NCI-H2029 (cell line): ENCODE data around the gene JAGN1.
"Not testable (repeated sequence)": the region's sequence is repeated elsewhere in the genome, so short reads cannot be mapped to it uniquely, and the experiment has no call there.

Experiments used
- DNase-seq: peaks from one replicate; lab custom pipeline; 2025; lab: John Stamatoyannopoulos, UW

JAGN1 gene

GRCh38 chr3:9918261-9919038 is 28.0 kb downstream of the JAGN1 start:
- DNase-seq, result no peak

DNA sequence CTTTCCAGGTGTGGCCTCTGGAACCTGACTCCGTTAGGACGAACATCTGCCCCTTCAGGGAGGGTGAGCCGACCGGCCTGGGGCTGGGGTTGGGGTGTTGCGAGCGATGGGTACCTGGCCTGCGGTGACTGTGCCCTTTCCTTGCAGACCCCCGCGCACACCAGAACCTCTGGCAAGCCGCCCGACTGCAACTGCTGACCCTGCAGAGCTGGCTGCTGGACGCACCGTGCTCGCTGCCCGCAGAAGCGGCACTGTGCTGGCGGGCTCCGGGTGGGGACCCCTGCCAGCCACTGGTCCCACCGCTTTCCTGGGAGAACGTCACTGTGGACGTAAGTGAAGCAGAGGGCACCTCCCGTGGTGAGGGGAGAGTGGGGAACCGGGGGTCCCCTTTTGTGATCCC is 37.7 kb downstream of the JAGN1 start:
- no peak for DNase-seq

- no peak for DNase-seq
Observed at GRCh38 chr3:9930804-9931418, 40.5 kb downstream of the JAGN1 start.

- DNase-seq, result no peak
Observed at GRCh38 chr3:9932535-9932842, 42.1 kb downstream of the JAGN1 start.

DNA sequence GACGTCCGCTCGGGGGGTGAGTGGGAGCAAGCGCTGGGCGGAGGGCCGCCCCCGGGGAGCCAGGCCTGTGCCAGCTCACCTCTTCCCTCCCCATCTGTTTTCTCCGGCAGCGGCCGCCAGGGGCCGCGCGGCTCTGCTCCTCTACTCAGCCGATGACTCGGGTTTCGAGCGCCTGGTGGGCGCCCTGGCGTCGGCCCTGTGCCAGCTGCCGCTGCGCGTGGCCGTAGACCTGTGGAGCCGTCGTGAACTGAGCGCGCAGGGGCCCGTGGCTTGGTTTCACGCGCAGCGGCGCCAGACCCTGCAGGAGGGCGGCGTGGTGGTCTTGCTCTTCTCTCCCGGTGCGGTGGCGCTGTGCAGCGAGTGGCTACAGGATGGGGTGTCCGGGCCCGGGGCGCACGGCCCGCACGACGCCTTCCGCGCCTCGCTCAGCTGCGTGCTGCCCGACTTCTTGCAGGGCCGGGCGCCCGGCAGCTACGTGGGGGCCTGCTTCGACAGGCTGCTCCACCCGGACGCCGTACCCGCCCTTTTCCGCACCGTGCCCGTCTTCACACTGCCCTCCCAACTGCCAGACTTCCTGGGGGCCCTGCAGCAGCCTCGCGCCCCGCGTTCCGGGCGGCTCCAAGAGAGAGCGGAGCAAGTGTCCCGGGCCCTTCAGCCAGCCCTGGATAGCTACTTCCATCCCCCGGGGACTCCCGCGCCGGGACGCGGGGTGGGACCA is 42.6 kb downstream of the JAGN1 start:
- DNase-seq, result peak; percentile 67

- peak; percentile 93 for DNase-seq
Observed at GRCh38 chr3:9933561-9934234, 43.3 kb downstream of the JAGN1 start, which contains the start of gene CRELD1. CRELD1 (plus strand) TSS chr3:9933834; CDS start chr3:9934439, 605 bp downstream.

GRCh38 chr3:9934235-9934621 is 43.8 kb downstream of the JAGN1 start:
- no peak for DNase-seq

- DNase-seq, result no peak
Observed at GRCh38 chr3:9934993-9935392, 44.6 kb downstream of the JAGN1 start.

GRCh38 chr3:9935966-9936510 is 45.6 kb downstream of the JAGN1 start:
- DNase-seq, result no peak

- no peak for DNase-seq
Observed at GRCh38 chr3:9937486-9938238, 47.3 kb downstream of the JAGN1 start.

- no peak for DNase-seq
Observed at GRCh38 chr3:9938966-9939365, 48.6 kb downstream of the JAGN1 start.

DNA sequence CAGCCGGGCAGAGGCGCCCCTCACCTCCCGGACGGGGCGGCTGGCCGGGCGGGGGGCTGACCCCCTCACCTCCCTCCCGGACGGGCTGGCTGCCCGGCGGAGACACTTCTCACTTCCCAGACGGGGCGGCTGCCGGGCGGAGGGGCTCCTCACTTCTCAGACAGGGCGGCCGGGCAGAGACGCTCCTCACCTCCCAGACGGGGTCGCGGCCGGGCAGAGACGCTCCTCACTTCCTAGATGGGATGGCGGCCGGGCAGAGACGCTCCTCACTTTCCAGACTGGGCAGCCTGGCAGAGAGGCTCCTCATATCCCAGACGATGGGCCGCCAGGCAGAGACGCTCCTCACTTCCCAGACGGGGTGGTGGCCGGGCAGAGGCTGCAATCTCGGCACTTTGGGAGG is 49.5 kb downstream of the JAGN1 start:
- not testable (repeated sequence) for DNase-seq

DNA sequence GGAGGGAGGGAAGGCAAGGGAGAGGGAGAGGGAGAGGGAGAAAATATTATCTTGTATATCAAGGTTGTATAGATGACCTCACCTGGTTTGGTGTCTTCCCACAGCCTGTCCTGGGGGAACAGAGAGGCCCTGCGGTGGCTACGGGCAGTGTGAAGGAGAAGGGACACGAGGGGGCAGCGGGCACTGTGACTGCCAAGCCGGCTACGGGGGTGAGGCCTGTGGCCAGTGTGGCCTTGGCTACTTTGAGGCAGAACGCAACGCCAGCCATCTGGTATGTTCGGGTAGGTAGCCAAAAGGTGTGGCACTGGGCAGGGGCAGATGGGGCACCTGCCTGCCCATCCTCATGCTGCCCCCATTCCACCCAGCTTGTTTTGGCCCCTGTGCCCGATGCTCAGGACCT is 50.3 kb downstream of the JAGN1 start:
- DNase-seq, result no peak

GRCh38 chr3:9942164-9942563 is 51.8 kb downstream of the JAGN1 start:
- no peak for DNase-seq

- DNase-seq, result no peak
Observed at GRCh38 chr3:9942934-9943690, 52.7 kb downstream of the JAGN1 start.
